GM10248 (cell line): ENCODE measurements around the gene LAPTM5.
A peak's percentile ranks its signal among the peaks of the same experiment; 100 is the strongest.

Source experiments
- CTCF ChIA-PET: fragments of 300-600 bp; sonication (Branson Sonifier 250); formaldehyde crosslinking; extraction: SDS; loops from one replicate; lab custom pipeline; 2021; ENCODE audit warnings: antibody characterized with exemption; lab: Yijun Ruan, JAX
- POLR2A ChIA-PET: fragments of 350-650 bp; sonication (Branson Sonifier 250); formaldehyde crosslinking; extraction: SDS; loops from one replicate; lab custom pipeline; 2020; ENCODE audit warnings: antibody characterized with exemption; lab: Yijun Ruan, JAX
- DNase-seq: peaks from one replicate; pipeline ENCODE4 v3.0.0; 2012; ENCODE audit errors: extremely low spot score
- TF ChIP-seq, protein P1 (sequence below): IDR thresholded peaks from 2 replicates; pipeline ENCODE4 v1.5.1; 2012; ENCODE audit warnings: mild to moderate bottlenecking, low read depth; ENCODE audit errors: extremely low read depth, missing control alignments, control extremely low read depth

The LAPTM5 gene

GRCh38 chr1:30714025-30714424, 43.5 kb downstream of the LAPTM5 start:
- ChIA-PET CTCF (interaction anchor here (1.4 kb wide), 1 partner anchor 921 kb away, joined by 4 read pairs; no protein-coding TSS in a partner anchor), POLR2A (no interaction called here)
- no peak for DNase-seq
- TF ChIP-seq, protein P1, sequence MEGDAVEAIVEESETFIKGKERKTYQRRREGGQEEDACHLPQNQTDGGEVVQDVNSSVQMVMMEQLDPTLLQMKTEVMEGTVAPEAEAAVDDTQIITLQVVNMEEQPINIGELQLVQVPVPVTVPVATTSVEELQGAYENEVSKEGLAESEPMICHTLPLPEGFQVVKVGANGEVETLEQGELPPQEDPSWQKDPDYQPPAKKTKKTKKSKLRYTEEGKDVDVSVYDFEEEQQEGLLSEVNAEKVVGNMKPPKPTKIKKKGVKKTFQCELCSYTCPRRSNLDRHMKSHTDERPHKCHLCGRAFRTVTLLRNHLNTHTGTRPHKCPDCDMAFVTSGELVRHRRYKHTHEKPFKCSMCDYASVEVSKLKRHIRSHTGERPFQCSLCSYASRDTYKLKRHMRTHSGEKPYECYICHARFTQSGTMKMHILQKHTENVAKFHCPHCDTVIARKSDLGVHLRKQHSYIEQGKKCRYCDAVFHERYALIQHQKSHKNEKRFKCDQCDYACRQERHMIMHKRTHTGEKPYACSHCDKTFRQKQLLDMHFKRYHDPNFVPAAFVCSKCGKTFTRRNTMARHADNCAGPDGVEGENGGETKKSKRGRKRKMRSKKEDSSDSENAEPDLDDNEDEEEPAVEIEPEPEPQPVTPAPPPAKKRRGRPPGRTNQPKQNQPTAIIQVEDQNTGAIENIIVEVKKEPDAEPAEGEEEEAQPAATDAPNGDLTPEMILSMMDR, result no peak

DNA sequence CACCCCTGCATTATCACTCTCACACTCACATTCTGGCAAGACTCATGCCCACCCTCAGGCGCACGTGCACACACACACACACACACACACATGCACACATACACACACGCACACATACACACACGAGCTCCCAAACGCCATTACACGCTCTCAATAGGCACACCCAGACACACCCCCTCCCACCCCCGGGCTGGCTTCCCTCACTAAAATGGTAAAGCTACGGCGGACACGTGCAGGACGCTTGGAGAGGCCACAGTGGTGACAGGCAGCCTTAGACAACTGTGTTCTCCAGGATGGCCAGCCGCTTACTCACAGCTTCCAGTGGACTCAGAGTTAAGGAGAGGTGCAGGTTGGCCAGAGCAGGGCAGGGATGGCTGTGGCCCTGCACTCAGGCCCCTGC, 44.3 kb downstream of the LAPTM5 start:
- ChIA-PET POLR2A (no interaction called here), CTCF (interaction anchor here (1.0 to 1.4 kb wide), 2 partner anchors 69 to 920 kb away, joined by 3 to 4 read pairs; no protein-coding TSS in a partner anchor)
- DNase-seq, result no peak
- TF ChIP-seq, protein P1, result no peak

DNA sequence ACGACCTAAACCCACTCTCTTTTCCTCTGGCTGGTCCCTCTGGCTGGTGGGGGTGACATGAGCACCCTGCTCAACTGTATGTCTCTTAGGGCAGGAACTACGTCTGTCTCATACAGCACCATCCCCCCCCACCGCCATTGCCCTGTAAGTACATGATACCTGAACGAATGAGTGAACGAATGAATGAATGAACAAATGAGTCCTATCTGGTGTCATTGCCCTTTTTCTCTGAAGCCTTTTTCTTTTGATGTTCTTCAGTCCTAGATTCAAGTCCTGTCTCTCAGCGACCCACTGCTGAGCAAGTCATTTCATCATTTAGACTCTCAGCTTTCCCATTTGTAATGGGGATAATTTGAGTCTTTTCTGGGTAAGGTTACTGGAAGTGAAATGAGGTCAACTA, 45.0 kb downstream of the LAPTM5 start:
- no peak for DNase-seq
- CTCF ChIA-PET, result interaction anchor here (1.0 to 1.4 kb wide), 2 partner anchors 70 to 920 kb away, joined by 3 to 4 read pairs; no protein-coding TSS in a partner anchor
- POLR2A ChIA-PET, result no interaction called here
- TF ChIP-seq, protein P1, result no peak

- DNase-seq, result no peak
- ChIA-PET CTCF (no interaction called here), POLR2A (no interaction called here)
- TF ChIP-seq, protein P1, result no peak
These were observed 47.2 kb downstream of the LAPTM5 start for GRCh38 chr1:30710407-30710806.

GRCh38 chr1:30708361-30708728, 49.2 kb downstream of the LAPTM5 start:
- ChIA-PET CTCF (interaction anchor here (0.8 to 2.6 kb wide), 16 partner anchors 8 to 1828 kb away, joined by 3 to 16 read pairs (median 5); partner anchors contain the start of gene PTPRU), POLR2A (no interaction called here)
- no peak for DNase-seq
- TF ChIP-seq, protein P1, result no peak

- TF ChIP-seq, protein P1, result peak; percentile 84
- CTCF ChIA-PET, result interaction anchor here (0.8 to 2.6 kb wide), 18 partner anchors 9 to 1827 kb away, joined by 3 to 16 read pairs (median 5); partner anchors contain the start of gene PTPRU
- POLR2A ChIA-PET, result interaction anchor here (0.6 kb wide), 1 partner anchor 1849 kb away, joined by 8 read pairs; no protein-coding TSS in a partner anchor
- DNase-seq, result peak; percentile 81
These were observed 49.9 kb downstream of the LAPTM5 start for GRCh38 chr1:30707412-30708360.
